ENCODE results near the gene GNA12. TPM values are rescaled to one million over a fixed set of nuclear protein-coding genes. Genes with fewer than 3 reads are reported as not detected.

The GNA12 gene
- total RNA-seq, 1 donor from 2014 or later = 67.2 TPM

- H3K79me2 ChIP-seq (ENCODE audit: insufficient read depth, low read length) = no peaks in the 10 kb centered on the region
- TF ChIP-seq EZH2 (IDR thresholded peaks at IDR 0.05; ENCODE audit: insufficient read depth, low read length) (no peak), CTCF (IDR thresholded peaks at IDR 0.05; ENCODE audit: insufficient read depth, low read depth, low read length) (no peak)
- H3K9me3 ChIP-seq (ENCODE audit: insufficient read depth, low read depth, low read length) = no peaks in the 10 kb centered on the region
- H3K27ac Mint-ChIP-seq (ENCODE audit: unreplicated experiment) = peak overlapping the region; percentile 77
- FAIRE-seq = no peak
- H3K4me2 ChIP-seq (ENCODE audit: low read length) = no peak overlapping the region
- H3K36me3 Mint-ChIP-seq (ENCODE audit: low read depth, unreplicated experiment) = peaks cover 3% of the 10 kb centered on the region
- H2AFZ ChIP-seq (ENCODE audit: low read depth, low read length) = no peak overlapping the region
- H3K4me3 ChIP-seq (ENCODE audit: insufficient read depth, low read depth, low read length) = no peak overlapping the region
- no peak overlapping the region for H3K9ac ChIP-seq (ENCODE audit: low read length)
- H3K9me3 Mint-ChIP-seq (ENCODE audit: unreplicated experiment) = no peaks in the 10 kb centered on the region
- peaks cover 8% of the 10 kb centered on the region for H3K27me3 ChIP-seq (ENCODE audit: insufficient read depth, low read length)
- H3K27me3 Mint-ChIP-seq (ENCODE audit: low read depth, unreplicated experiment) = peaks cover 15% of the 10 kb centered on the region
- H3K27ac ChIP-seq (ENCODE audit: low read depth, low read length) = no peak overlapping the region
- peaks cover 5% of the 10 kb centered on the region for H4K20me1 ChIP-seq (ENCODE audit: insufficient read depth, low read length)
- H3K4me1 Mint-ChIP-seq (ENCODE audit: low read depth, unreplicated experiment) = peaks cover 13% of the 10 kb centered on the region
- H3K4me1 ChIP-seq (ENCODE audit: insufficient read depth, low read length) = peaks cover 33% of the 10 kb centered on the region
- no peak for DNase-seq (ENCODE audit: low read depth)
- no peaks in the 10 kb centered on the region for H3K36me3 ChIP-seq (ENCODE audit: insufficient read depth, low read length)
- H3K4me3 Mint-ChIP-seq (ENCODE audit: unreplicated experiment) = no peak overlapping the region
Measured at GRCh38 chr7:2691011-2691707, 152.9 kb downstream of the GNA12 start.

GRCh38 chr7:2689951-2690705 lies 154.0 kb downstream of the GNA12 start:
- Histone ChIP-seq H2AFZ (ENCODE audit: low read depth, low read length) (no peak overlapping the region), H3K79me2 (ENCODE audit: insufficient read depth, low read length) (no peaks in the 10 kb centered on the region), H3K36me3 (ENCODE audit: insufficient read depth, low read length) (no peaks in the 10 kb centered on the region), H3K9me3 (ENCODE audit: insufficient read depth, low read depth, low read length) (no peaks in the 10 kb centered on the region), H3K27me3 (ENCODE audit: insufficient read depth, low read length) (peaks cover 8% of the 10 kb centered on the region), H3K4me2 (ENCODE audit: low read length) (peak overlapping the region; percentile 36), H3K4me3 (ENCODE audit: insufficient read depth, low read depth, low read length) (no peak overlapping the region), H3K27ac (ENCODE audit: low read depth, low read length) (no peak overlapping the region), H3K4me1 (ENCODE audit: insufficient read depth, low read length) (peaks cover 33% of the 10 kb centered on the region), H3K9ac (ENCODE audit: low read length) (no peak overlapping the region), H4K20me1 (ENCODE audit: insufficient read depth, low read length) (peaks cover 5% of the 10 kb centered on the region)
- Mint-ChIP-seq H3K4me3 (ENCODE audit: unreplicated experiment) (peak overlapping the region; percentile 70), H3K27ac (ENCODE audit: unreplicated experiment) (peak overlapping the region; percentile 94), H3K36me3 (ENCODE audit: low read depth, unreplicated experiment) (peaks cover 3% of the 10 kb centered on the region), H3K9me3 (ENCODE audit: unreplicated experiment) (no peaks in the 10 kb centered on the region), H3K27me3 (ENCODE audit: low read depth, unreplicated experiment) (peaks cover 19% of the 10 kb centered on the region), H3K4me1 (ENCODE audit: low read depth, unreplicated experiment) (peaks cover 13% of the 10 kb centered on the region)
- FAIRE-seq = no peak
- DNase-seq (ENCODE audit: low read depth) = peak; percentile 58
- no peak for TF ChIP-seq CTCF (IDR thresholded peaks at IDR 0.05; ENCODE audit: insufficient read depth, low read depth, low read length)
- no peak for TF ChIP-seq EZH2 (IDR thresholded peaks at IDR 0.05; ENCODE audit: insufficient read depth, low read length)
